Naive thymus-derived CD4-positive, alpha-beta T cell (primary cell): ENCODE data around the gene PIGH. TPM values are rescaled to one million over a fixed set of nuclear protein-coding genes. Genes with fewer than 3 reads are reported as not detected.

ENCODE experiments used
- ATAC-seq: fragments of 150-1000 bp; cut with Tn5 transposase; 2 replicates; pipeline ENCODE4 v1.10.0; 2021; ENCODE audit warnings: mild to moderate bottlenecking, moderate library complexity
- CTCF ChIA-PET: fragments of 350-600 bp; sonication (Branson Sonifier 250); formaldehyde crosslinking; loops from one replicate; lab custom pipeline; 2021; ENCODE audit warnings: antibody characterized with exemption; lab: Charles Lee
- POLR2A ChIA-PET: fragments of 350-600 bp; sonication (Branson Sonifier 250); formaldehyde crosslinking; loops from one replicate; lab custom pipeline; 2021; ENCODE audit warnings: antibody characterized with exemption, inconsistent platforms; lab: Charles Lee
- DNase-seq, 9 donors: peaks; one replicate each; pipeline versions ENCODE4 v3.0.0 to v3.0.0-alpha.2; 2020 to 2022; ENCODE audit warnings: mixed read lengths in 1 of 9
- H3K27ac ChIP-seq: one replicate; pipeline ENCODE4 v1.7.0; 2013; ENCODE audit warnings: mild to moderate bottlenecking, low read depth, low read length, moderate library complexity
- H3K27me3 ChIP-seq, 2 donors: one replicate each; pipeline ENCODE4 v1.7.0; 2013; ENCODE audit warnings: low read length in 2 of 2, mild to moderate bottlenecking in 2 of 2, moderate library complexity in 2 of 2; ENCODE audit not compliant: control insufficient read depth in 2 of 2, insufficient read depth in 2 of 2
- H3K36me3 ChIP-seq, 3 experiments: 1 replicate in 2 of 3; 2 replicates in 1 of 3; pipeline ENCODE4 v1.7.0; 2013; ENCODE audit warnings: low read length in 3 of 3, mild to moderate bottlenecking in 3 of 3, moderate library complexity in 1 of 3; ENCODE audit not compliant: insufficient read depth in 3 of 3, control insufficient read depth in 2 of 3
- H3K4me1 ChIP-seq, 2 donors: one replicate each; pipeline ENCODE4 v1.7.0; 2013; ENCODE audit warnings: low read length in 2 of 2, mild to moderate bottlenecking in 2 of 2, moderate library complexity in 1 of 2; ENCODE audit not compliant: control insufficient read depth in 2 of 2, insufficient read depth in 2 of 2
- H3K4me3 ChIP-seq: 2 replicates; pipeline ENCODE4 v1.7.0; 2013; ENCODE audit warnings: mild to moderate bottlenecking, low read length
- H3K9me3 ChIP-seq, 3 experiments: 1 replicate in 2 of 3; 2 replicates in 1 of 3; pipeline ENCODE4 v1.7.0; 2013; ENCODE audit warnings: low read length in 3 of 3; ENCODE audit not compliant: control insufficient read depth in 2 of 3
- H3K27ac Mint-ChIP-seq, 9 donors: one replicate each; pipeline ENCODE4 v1.8.0; 2020 to 2022; ENCODE audit warnings: mixed read lengths in 9 of 9, mild to moderate bottlenecking in 8 of 9, moderate library complexity in 5 of 9, inconsistent platforms in 2 of 9
- H3K27me3 Mint-ChIP-seq, 5 donors: one replicate each; pipeline ENCODE4 v1.8.0; 2021 to 2022; ENCODE audit warnings: mixed read lengths in 5 of 5, mild to moderate bottlenecking in 1 of 5
- H3K36me3 Mint-ChIP-seq, 5 donors: one replicate each; pipeline ENCODE4 v1.8.0; 2020 to 2022; ENCODE audit warnings: mixed read lengths in 5 of 5, mild to moderate bottlenecking in 3 of 5, inconsistent platforms in 1 of 5
- H3K4me1 Mint-ChIP-seq, 7 donors: one replicate each; pipeline ENCODE4 v1.8.0; 2020 to 2022; ENCODE audit warnings: mixed read lengths in 7 of 7, mild to moderate bottlenecking in 3 of 7, inconsistent platforms in 1 of 7
- H3K4me3 Mint-ChIP-seq, 10 donors: one replicate each; pipeline ENCODE4 v1.8.0; 2020 to 2022; ENCODE audit warnings: mild to moderate bottlenecking in 10 of 10, mixed read lengths in 10 of 10, moderate library complexity in 6 of 10, inconsistent platforms in 2 of 10
- H3K9me3 Mint-ChIP-seq, 11 donors: one replicate each; pipeline ENCODE4 v1.8.0; 2020 to 2022; ENCODE audit warnings: mixed read lengths in 11 of 11, mild to moderate bottlenecking in 4 of 11, inconsistent platforms in 1 of 11, moderate library complexity in 1 of 11
- intact Hi-C, 2 donors: fragments of 100-400 bp; cut with micrococcal nuclease; formaldehyde crosslinking; loops; one replicate each; pipeline ENCODE4 v1.15.1; 2023
- polyA plus RNA-seq, 2 donors: library from polyadenylated mRNA; unstranded; fragments of 300-500 nt; fragmentation: Illumina TruSeq; gene quantifications; one replicate each; pipeline ENCODE4 v1.2.3, GENCODE V29; 2021
- total RNA-seq, 6 experiments: library from RNA in 5 of 6; stranded (reverse) in 5 of 6; gene quantifications; 1 replicate in 5 of 6; 2 replicates in 1 of 6; pipeline ENCODE4 v1.2.3 and lab custom pipeline; 2021 to 2026

PIGH gene
- total and polyA plus RNA-seq, 7 experiments from 2014 or later: 14.3 to 42.1 (median 33.0) TPM

DNA sequence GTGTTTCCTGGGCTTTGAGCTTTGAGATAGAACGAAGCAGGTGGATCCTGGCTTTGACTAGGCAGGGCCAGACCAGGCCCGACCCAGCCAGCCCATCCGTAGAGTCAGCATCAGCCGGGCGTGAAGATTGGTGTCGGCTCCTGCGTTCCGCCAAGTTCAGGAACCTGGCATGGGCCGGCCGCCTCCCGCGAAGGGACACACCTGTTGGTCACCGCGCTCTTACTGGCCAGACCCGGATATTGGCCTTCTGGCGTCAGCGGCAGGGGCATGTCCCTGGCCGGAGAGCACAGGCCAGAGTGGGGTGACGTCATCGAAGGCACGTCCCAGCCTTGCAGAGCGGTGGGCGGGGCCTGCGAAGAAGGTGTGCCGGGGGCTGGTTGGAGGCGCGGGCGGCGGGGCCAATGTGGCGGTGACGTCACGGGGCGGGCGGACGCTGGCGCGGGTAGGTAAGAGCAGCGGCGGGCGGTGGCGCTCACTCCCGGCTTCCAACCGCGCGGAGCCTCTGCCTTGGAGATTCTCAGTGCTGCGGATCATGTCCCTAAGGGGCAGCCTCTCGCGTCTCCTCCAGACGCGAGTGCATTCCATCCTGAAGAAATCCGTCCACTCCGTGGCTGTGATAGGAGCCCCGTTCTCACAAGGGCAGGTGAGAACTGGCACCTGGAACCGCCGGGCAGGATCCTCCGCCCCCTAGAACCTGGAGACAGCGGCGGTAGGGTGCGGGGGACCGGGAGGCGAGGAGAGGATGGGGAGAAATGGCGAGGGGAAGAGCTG lies 19.6 kb upstream of the PIGH start, which contains the start of gene ARG2:
ARG2 (plus strand) TSS at position 475 of the 771 bp plus-strand sequence; CDS start at position 533, 58 bp downstream.
- CTCF ChIA-PET: interaction anchor here (0.6 to 3.0 kb wide), 15 partner anchors 13 to 288 kb away, joined by 3 to 50 read pairs (median 4); partner anchors contain the start of genes PIGH and RDH11
- no peaks in the 10 kb centered on the region for H3K9me3 Mint-ChIP-seq
- peaks cover 0 to 23% (median 0%) of the 10 kb centered on the region in 5 donors for H3K27me3 Mint-ChIP-seq
- intact Hi-C loops: loop anchor here (1.0 to 2.0 kb wide), 11 partner anchors 19 to 1197 kb away; partner anchors contain the start of genes PIGH (in 2 of the 2), EIF2S1 (in 1 of the 2), GPHN (in 1 of the 2) and RAD51B (in 1 of the 2)
- no peaks in the 10 kb centered on the region for H3K9me3 ChIP-seq
- DNase-seq: peak; percentile 92 to 98 (median 95)
- no peaks in the 10 kb centered on the region for H3K36me3 ChIP-seq
- H3K4me1 ChIP-seq: peaks cover 12 to 18% of the 10 kb centered on the region in 2 donors
- peak; percentile 95 for ATAC-seq
- peaks cover 21 to 42% (median 37%) of the 10 kb centered on the region in 7 donors for H3K4me1 Mint-ChIP-seq
- H3K27me3 ChIP-seq: no peaks in the 10 kb centered on the region
- peak within 1 kb of the TSS; percentile 93 for H3K4me3 ChIP-seq
- POLR2A ChIA-PET: interaction anchor here (0.6 to 2.4 kb wide), 9 partner anchors 11 to 197 kb away, joined by 3 to 17 read pairs (median 4); partner anchors contain the start of genes PIGH, RDH11 and ZFYVE26
- H3K36me3 Mint-ChIP-seq: peaks cover 0 to 4% (median 0%) of the 10 kb centered on the region in 5 donors
- peak within 1 kb of the TSS; percentile 89 to 93 (median 90) for H3K4me3 Mint-ChIP-seq
- peak within 1 kb of the TSS; percentile 70 to 97 (median 94) for H3K27ac Mint-ChIP-seq
- H3K27ac ChIP-seq: peak within 1 kb of the TSS; percentile 82

DNA sequence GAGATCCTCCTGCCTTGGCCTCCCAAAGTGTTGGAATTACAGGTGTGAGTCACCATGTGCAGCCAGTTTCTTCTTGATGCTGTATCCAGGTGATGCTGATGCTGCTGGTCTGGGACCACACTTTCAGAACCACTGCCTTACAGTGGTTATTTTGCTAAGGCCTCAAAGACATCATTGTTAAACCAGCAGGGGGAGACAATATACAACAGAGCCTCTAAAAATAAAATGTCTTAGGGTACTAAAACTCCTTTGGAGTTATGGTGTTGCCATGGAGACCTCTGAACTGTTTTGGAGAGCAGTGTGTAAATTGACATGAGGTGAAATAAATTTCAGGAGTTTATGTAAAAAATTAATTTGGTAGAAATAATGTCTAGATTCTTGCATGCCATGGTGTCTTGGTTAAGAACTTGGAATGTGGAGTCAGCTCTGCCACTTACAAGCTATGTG lies 18.6 kb upstream of the PIGH start:
- peaks cover 0 to 26% (median 0%) of the 10 kb centered on the region in 5 donors for H3K27me3 Mint-ChIP-seq
- no peaks in the 10 kb centered on the region for H3K36me3 Mint-ChIP-seq
- H3K27me3 ChIP-seq: no peaks in the 10 kb centered on the region
- H3K27ac Mint-ChIP-seq: peak overlapping the region; percentile 70 to 97 (median 94)
- no peaks in the 10 kb centered on the region for H3K36me3 ChIP-seq
- H3K4me3 Mint-ChIP-seq: peak overlapping the region; percentile 49 to 93 (median 90)
- H3K9me3 ChIP-seq: no peaks in the 10 kb centered on the region
- H3K9me3 Mint-ChIP-seq: no peaks in the 10 kb centered on the region
- H3K4me1 Mint-ChIP-seq: peaks cover 21 to 42% (median 37%) of the 10 kb centered on the region in 7 donors
- POLR2A ChIA-PET: interaction anchor here (0.8 to 2.4 kb wide), 6 partner anchors 18 to 198 kb away, joined by 3 to 17 read pairs (median 4); partner anchors contain the start of genes PIGH, RDH11 and ZFYVE26
- CTCF ChIA-PET: interaction anchor here (0.6 to 3.0 kb wide), 13 partner anchors 12 to 289 kb away, joined by 3 to 50 read pairs (median 5); partner anchors contain the start of genes PIGH and RDH11
- H3K4me3 ChIP-seq: no peak overlapping the region
- ATAC-seq (peak; percentile 64), DNase-seq (peak in 7 of 9 donors; percentile 66 to 83 (median 78))
- intact Hi-C loops: loop anchor here (1.0 to 2.0 kb wide), 13 partner anchors 18 to 1198 kb away; partner anchors contain the start of genes PIGH (in 2 of the 2), RDH11 (in 2 of the 2), VTI1B (in 2 of the 2) and EIF2S1 (in 1 of the 2)
- peak overlapping the region; percentile 82 for H3K27ac ChIP-seq
- peaks cover 12 to 18% of the 10 kb centered on the region in 2 donors for H3K4me1 ChIP-seq

GRCh38 chr14:67610491-67610890 lies 10.4 kb upstream of the PIGH start:
- Histone ChIP-seq H3K9me3 (no peaks in the 10 kb centered on the region), H3K27me3 (peaks cover 0 to 4% of the 10 kb centered on the region in 2 donors), H3K4me3 (no peak overlapping the region), H3K4me1 (no peaks in the 10 kb centered on the region), H3K27ac (no peak overlapping the region), H3K36me3 (no peaks in the 10 kb centered on the region)
- POLR2A ChIA-PET: interaction anchor here (0.6 to 0.7 kb wide), 2 partner anchors 14 to 26 kb away, joined by 3 read pairs; no protein-coding TSS in a partner anchor
- H3K9me3 Mint-ChIP-seq: no peaks in the 10 kb centered on the region
- CTCF ChIA-PET: no interaction called here
- H3K27me3 Mint-ChIP-seq: peaks cover 0 to 21% (median 0%) of the 10 kb centered on the region in 5 donors
- H3K4me1 Mint-ChIP-seq: peaks cover 0 to 3% (median 0%) of the 10 kb centered on the region in 7 donors
- no peak overlapping the region for H3K27ac Mint-ChIP-seq
- no peaks in the 10 kb centered on the region for H3K36me3 Mint-ChIP-seq
- DNase-seq: no peak
- no peak for ATAC-seq
- intact Hi-C loops: no loop called here
- no peak overlapping the region for H3K4me3 Mint-ChIP-seq

- ATAC-seq: no peak
- POLR2A ChIA-PET: interaction anchor here (0.6 to 1.8 kb wide), 2 partner anchors 9 to 14 kb away, joined by 3 to 6 read pairs; partner anchors contain the start of gene PIGH
Measured at GRCh38 chr14:67609642-67610310, 9.7 kb upstream of the PIGH start.

DNA sequence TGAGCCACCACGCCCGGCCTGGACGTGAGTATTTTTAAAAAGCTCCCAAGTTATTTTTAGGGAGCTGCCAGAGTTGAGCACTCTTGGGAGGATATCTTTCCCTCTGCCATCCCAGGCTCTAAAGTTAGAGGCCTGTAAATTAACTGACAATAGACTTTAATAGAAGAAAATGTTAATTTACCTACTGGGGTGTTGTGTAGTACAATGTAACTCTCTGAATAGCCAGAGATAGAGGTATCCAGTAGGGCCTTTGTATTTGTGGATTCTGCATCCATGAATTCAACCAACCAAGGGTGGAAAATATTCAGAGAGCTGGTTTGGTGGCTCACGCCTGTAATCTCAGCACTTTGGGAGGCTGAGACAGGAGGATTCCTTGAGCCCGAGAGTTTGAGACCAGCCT lies 7.6 kb upstream of the PIGH start:
- DNase-seq (no peak), ATAC-seq (no peak)
- H3K27me3 ChIP-seq: peaks cover 0 to 4% of the 10 kb centered on the region in 2 donors
- H3K36me3 ChIP-seq: no peaks in the 10 kb centered on the region
- no peak overlapping the region for H3K27ac Mint-ChIP-seq
- H3K4me3 ChIP-seq: no peak overlapping the region
- no peaks in the 10 kb centered on the region for H3K9me3 ChIP-seq
- peaks cover 0 to 17% (median 0%) of the 10 kb centered on the region in 5 donors for H3K27me3 Mint-ChIP-seq
- intact Hi-C loops: no loop called here
- H3K4me1 ChIP-seq: no peaks in the 10 kb centered on the region
- no peak overlapping the region for H3K4me3 Mint-ChIP-seq
- H3K4me1 Mint-ChIP-seq: peaks cover 0 to 3% (median 0%) of the 10 kb centered on the region in 7 donors
- POLR2A ChIA-PET: interaction anchor here (0.5 to 0.7 kb wide), 2 partner anchors 19 to 111 kb away, joined by 3 read pairs; no protein-coding TSS in a partner anchor
- CTCF ChIA-PET: interaction anchor here (0.6 to 1.1 kb wide), 2 partner anchors 12 to 1733 kb away, joined by 4 to 7 read pairs; partner anchors contain the start of gene ARG2
- H3K36me3 Mint-ChIP-seq: no peaks in the 10 kb centered on the region
- H3K27ac ChIP-seq: no peak overlapping the region
- no peaks in the 10 kb centered on the region for H3K9me3 Mint-ChIP-seq

More at GRCh38 chr14:67609642-67610310, 9.7 kb upstream of the PIGH start:
- H3K4me1 Mint-ChIP-seq: peaks cover 0 to 3% (median 0%) of the 10 kb centered on the region in 7 donors
- Histone ChIP-seq H3K27ac (no peak overlapping the region), H3K9me3 (no peaks in the 10 kb centered on the region), H3K4me3 (no peak overlapping the region), H3K4me1 (no peaks in the 10 kb centered on the region), H3K27me3 (peaks cover 0 to 4% of the 10 kb centered on the region in 2 donors), H3K36me3 (no peaks in the 10 kb centered on the region)
- intact Hi-C loops: no loop called here
- H3K27ac Mint-ChIP-seq: no peak overlapping the region
- peaks cover 0 to 19% (median 0%) of the 10 kb centered on the region in 5 donors for H3K27me3 Mint-ChIP-seq
- H3K4me3 Mint-ChIP-seq: no peak overlapping the region
- CTCF ChIA-PET: no interaction called here
- H3K36me3 Mint-ChIP-seq: no peaks in the 10 kb centered on the region
- DNase-seq: no peak
- H3K9me3 Mint-ChIP-seq: no peaks in the 10 kb centered on the region
